ENCODE results near the gene SRPX2. TPM values are rescaled to one million over a fixed set of nuclear protein-coding genes. Genes with fewer than 3 reads are reported as not detected.

The SRPX2 gene
- total and polyA plus RNA-seq, 2 of the 13 experiments (the other 11 are each of a cell fraction or from before 2014, with no cell fraction given): 1.5 to 6.7 TPM

DNA sequence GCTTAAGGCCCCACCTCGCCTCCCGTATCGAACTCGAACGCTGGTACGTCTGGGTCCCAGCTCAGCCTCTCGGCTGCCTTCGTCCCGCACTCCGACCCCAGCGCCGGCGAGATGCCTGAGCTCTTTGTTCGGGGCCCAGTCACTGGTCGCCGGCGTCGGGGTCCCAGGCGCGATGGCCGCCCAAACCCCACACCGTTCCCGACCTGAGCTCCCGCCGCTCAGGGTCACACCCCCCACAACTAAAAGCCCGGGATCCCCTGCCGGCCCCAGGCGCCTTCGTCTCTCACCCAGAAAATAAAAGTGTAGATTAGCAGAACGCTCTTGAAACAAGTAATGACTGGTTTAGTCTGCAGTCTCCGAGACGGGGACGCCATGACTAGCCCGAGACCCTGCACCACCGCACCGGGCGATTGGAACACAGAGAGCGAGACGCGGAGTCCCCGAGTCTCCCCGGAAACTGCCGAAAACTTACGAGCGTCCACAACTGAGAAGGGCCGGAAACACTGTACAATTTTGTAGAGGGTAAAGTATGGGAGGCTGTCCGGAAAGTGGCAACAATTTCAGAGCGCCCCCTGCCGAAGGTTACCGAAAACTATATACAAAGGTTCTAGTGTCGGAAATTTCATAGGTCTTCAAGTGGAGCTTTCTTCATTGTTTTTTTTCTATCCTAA, 7.5 kb upstream of the SRPX2 start, which contains the start of gene TSPAN6 (continued):
- TF ChIP-seq, protein P1, sequence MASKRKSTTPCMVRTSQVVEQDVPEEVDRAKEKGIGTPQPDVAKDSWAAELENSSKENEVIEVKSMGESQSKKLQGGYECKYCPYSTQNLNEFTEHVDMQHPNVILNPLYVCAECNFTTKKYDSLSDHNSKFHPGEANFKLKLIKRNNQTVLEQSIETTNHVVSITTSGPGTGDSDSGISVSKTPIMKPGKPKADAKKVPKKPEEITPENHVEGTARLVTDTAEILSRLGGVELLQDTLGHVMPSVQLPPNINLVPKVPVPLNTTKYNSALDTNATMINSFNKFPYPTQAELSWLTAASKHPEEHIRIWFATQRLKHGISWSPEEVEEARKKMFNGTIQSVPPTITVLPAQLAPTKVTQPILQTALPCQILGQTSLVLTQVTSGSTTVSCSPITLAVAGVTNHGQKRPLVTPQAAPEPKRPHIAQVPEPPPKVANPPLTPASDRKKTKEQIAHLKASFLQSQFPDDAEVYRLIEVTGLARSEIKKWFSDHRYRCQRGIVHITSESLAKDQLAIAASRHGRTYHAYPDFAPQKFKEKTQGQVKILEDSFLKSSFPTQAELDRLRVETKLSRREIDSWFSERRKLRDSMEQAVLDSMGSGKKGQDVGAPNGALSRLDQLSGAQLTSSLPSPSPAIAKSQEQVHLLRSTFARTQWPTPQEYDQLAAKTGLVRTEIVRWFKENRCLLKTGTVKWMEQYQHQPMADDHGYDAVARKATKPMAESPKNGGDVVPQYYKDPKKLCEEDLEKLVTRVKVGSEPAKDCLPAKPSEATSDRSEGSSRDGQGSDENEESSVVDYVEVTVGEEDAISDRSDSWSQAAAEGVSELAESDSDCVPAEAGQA (IDR thresholded peaks at IDR 0.05; ENCODE audit: low read depth): no peak
- TF ChIP-seq, protein P1 (CRISPR knock-in tag; IDR thresholded peaks at IDR 0.05; ENCODE audit: borderline replicate concordance): no peak
- no peak for TF ChIP-seq AGO1 (IDR thresholded peaks at IDR 0.05; ENCODE audit: low read depth, low read length, poor library complexity, severe bottlenecking)
- no peak for TF ChIP-seq SNAPC2 (CRISPR knock-in tag; IDR thresholded peaks at IDR 0.05)
- TF ChIP-seq, protein P2, sequence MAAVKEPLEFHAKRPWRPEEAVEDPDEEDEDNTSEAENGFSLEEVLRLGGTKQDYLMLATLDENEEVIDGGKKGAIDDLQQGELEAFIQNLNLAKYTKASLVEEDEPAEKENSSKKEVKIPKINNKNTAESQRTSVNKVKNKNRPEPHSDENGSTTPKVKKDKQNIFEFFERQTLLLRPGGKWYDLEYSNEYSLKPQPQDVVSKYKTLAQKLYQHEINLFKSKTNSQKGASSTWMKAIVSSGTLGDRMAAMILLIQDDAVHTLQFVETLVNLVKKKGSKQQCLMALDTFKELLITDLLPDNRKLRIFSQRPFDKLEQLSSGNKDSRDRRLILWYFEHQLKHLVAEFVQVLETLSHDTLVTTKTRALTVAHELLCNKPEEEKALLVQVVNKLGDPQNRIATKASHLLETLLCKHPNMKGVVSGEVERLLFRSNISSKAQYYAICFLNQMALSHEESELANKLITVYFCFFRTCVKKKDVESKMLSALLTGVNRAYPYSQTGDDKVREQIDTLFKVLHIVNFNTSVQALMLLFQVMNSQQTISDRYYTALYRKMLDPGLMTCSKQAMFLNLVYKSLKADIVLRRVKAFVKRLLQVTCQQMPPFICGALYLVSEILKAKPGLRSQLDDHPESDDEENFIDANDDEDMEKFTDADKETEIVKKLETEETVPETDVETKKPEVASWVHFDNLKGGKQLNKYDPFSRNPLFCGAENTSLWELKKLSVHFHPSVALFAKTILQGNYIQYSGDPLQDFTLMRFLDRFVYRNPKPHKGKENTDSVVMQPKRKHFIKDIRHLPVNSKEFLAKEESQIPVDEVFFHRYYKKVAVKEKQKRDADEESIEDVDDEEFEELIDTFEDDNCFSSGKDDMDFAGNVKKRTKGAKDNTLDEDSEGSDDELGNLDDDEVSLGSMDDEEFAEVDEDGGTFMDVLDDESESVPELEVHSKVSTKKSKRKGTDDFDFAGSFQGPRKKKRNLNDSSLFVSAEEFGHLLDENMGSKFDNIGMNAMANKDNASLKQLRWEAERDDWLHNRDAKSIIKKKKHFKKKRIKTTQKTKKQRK (IDR thresholded peaks at IDR 0.05; ENCODE audit: low read length): no peak
- peak; percentile 64 for TF ChIP-seq KDM2A (CRISPR knock-in tag; IDR thresholded peaks at IDR 0.05; ENCODE audit: borderline replicate concordance, low read depth)
- TF ChIP-seq, protein P3, sequence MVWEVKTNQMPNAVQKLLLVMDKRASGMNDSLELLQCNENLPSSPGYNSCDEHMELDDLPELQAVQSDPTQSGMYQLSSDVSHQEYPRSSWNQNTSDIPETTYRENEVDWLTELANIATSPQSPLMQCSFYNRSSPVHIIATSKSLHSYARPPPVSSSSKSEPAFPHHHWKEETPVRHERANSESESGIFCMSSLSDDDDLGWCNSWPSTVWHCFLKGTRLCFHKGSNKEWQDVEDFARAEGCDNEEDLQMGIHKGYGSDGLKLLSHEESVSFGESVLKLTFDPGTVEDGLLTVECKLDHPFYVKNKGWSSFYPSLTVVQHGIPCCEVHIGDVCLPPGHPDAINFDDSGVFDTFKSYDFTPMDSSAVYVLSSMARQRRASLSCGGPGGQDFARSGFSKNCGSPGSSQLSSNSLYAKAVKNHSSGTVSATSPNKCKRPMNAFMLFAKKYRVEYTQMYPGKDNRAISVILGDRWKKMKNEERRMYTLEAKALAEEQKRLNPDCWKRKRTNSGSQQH (CRISPR knock-in tag; IDR thresholded peaks at IDR 0.05; ENCODE audit: low read depth): no peak
- no peak for TF ChIP-seq RNF2 (conservative IDR thresholded peaks at IDR 0.05; ENCODE audit: low read depth)
- no peak for TF ChIP-seq NR2F2 (IDR thresholded peaks at IDR 0.05; ENCODE audit: borderline replicate concordance, low read depth)
- TF ChIP-seq, protein P4, sequence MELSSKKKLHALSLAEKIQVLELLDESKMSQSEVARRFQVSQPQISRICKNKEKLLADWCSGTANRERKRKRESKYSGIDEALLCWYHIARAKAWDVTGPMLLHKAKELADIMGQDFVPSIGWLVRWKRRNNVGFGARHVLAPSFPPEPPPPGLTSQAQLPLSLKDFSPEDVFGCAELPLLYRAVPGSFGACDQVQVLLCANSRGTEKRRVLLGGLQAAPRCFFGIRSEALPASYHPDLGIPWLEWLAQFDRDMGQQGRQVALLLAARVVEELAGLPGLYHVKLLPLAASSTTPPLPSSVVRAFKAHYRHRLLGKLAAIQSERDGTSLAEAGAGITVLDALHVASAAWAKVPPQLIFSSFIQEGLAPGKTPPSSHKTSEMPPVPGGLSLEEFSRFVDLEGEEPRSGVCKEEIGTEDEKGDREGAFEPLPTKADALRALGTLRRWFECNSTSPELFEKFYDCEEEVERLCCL (CRISPR knock-in tag; IDR thresholded peaks at IDR 0.05; ENCODE audit: borderline replicate concordance): no peak
- no peak for TF ChIP-seq TBL1XR1 (IDR thresholded peaks at IDR 0.05; ENCODE audit: borderline replicate concordance, low read length, partially characterized antibody)
- no peak for TF ChIP-seq ZZZ3 (CRISPR knock-in tag; IDR thresholded peaks at IDR 0.05; ENCODE audit: borderline replicate concordance)
- TF ChIP-seq MIER2 (CRISPR knock-in tag; IDR thresholded peaks at IDR 0.05): no peak
- TF ChIP-seq FOXC1 (CRISPR knock-in tag; IDR thresholded peaks at IDR 0.05; ENCODE audit: borderline replicate concordance): no peak
- TF ChIP-seq ZNF333 (CRISPR knock-in tag; IDR thresholded peaks at IDR 0.05; ENCODE audit: borderline replicate concordance): no peak
- no peak for TF ChIP-seq RCOR2 (CRISPR knock-in tag; IDR thresholded peaks at IDR 0.05)
- no peak; the same call in 1 of the 2 replicates for TF ChIP-seq HOXA3 (CRISPR knock-in tag; IDR thresholded peaks at IDR 0.05)
- no peak for TF ChIP-seq ZFP1 (CRISPR knock-in tag; IDR thresholded peaks at IDR 0.05)
